SHP77 treated with DMSO at 0.1 percent for 48 hours (cell line): ENCODE results near the gene ANO2.
"Not testable (repeated sequence)": the region's sequence is repeated elsewhere in the genome, so short reads cannot be mapped to it uniquely, and the experiment has no call there.

Experiments used
- DNase-seq: peaks from one replicate; lab custom pipeline; 2025; lab: John Stamatoyannopoulos, UW

Gene ANO2

GRCh38 chr12:5818877-5819276, 126.2 kb downstream of the ANO2 start:
- not testable (repeated sequence) for DNase-seq

- no peak for DNase-seq
Measured at GRCh38 chr12:5817246-5817645, 127.8 kb downstream of the ANO2 start.

GRCh38 chr12:5809586-5809985, 135.5 kb downstream of the ANO2 start:
- DNase-seq, result no peak

DNA sequence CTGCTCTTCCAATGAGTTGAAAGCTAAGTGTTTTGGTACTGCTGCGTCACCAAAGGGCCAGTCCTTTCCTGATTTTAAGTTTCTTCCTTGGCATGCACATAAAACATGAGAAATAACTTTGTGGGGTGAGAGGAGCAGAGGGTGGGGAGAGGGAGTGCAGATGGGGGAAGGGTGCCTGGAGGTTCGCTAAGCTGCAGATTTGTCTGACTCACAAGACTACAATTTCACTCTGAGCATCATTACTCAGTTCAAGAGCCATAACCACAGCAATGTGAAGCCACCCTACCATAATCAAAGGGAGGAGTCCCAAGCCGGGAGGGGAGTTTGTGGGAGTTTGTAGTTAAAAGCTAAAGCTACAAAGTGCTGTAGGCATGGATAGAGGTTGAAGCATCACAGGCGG, 136.1 kb downstream of the ANO2 start:
- no peak for DNase-seq

- DNase-seq, result no peak
Measured at GRCh38 chr12:5807514-5808219, 137.4 kb downstream of the ANO2 start.

- no peak for DNase-seq
Measured at GRCh38 chr12:5807090-5807414, 138.0 kb downstream of the ANO2 start.

DNA sequence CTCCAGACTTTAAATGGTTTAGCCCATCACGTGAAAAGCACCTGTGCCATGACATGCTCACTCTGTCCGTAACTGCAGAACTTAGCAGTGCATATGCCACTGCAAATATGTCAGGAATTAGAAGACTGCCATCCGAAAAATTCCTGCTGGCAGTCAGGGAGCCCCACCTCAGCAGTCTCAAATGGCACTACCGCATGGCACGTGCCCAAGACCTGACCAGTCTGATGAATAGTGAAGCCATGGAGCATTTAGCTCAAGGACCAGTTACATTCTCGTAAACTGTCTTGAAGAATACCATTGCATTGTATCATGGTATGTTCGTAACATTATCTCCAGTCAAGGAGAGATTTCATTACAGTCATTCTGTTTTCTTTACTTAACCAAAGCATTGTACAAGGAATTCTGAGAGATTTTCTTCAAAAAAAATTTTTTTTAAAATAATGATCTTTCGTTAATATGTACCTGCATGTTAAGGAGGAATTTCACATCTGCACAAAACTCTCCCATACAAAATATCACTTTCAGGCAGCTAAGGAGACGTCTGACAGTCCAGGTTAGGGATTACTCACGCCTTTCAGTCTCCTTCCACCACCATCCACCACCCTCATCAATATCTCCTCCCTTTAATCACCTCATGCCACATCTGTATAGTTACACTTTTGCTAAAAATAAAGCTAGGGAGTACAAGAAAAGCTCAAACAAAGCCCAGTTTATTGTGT, 138.5 kb downstream of the ANO2 start:
- DNase-seq, result no peak

GRCh38 chr12:5803532-5803931, 141.5 kb downstream of the ANO2 start:
- DNase-seq, result no peak

- DNase-seq, result no peak
Measured at GRCh38 chr12:5798242-5799015, 146.6 kb downstream of the ANO2 start.

GRCh38 chr12:5797661-5798060, 147.4 kb downstream of the ANO2 start:
- DNase-seq, result no peak

DNA sequence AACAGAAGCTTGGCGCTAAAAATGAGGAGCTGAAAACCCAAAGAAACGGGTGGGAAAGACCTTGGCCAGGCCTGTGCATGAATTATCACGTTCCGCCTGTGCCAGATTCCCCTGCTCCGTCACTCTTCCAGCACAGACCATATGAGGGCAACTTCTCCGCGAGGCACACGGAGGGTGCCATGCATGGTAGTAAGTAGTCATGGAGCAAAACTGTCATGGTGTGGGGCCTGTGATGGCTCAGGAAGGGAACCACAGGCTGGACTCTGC, 148.2 kb downstream of the ANO2 start:
- DNase-seq, result no peak

- DNase-seq, result no peak
Measured at GRCh38 chr12:5796171-5796958, 148.7 kb downstream of the ANO2 start.

DNA sequence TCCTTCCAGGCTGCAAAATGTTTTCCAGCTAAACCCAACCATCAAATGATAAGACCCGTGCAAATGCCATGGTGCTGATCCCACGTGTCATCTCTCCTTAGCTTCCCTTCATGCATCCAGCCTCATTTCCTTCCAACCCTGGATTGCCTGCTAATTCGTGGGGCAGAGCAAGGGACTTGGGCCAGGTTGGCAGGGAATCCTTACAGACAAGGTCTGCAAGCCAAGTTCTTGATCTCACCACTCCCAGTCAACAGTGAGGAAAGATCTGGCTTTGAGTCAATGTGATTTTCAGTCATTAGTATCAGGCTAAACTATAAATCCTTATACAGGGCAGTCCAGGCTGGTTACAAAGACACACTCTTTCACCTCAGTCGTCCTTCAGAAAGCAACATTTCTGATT, 150.9 kb downstream of the ANO2 start:
- no peak for DNase-seq

GRCh38 chr12:5792343-5792742, 152.7 kb downstream of the ANO2 start:
- no peak for DNase-seq

DNA sequence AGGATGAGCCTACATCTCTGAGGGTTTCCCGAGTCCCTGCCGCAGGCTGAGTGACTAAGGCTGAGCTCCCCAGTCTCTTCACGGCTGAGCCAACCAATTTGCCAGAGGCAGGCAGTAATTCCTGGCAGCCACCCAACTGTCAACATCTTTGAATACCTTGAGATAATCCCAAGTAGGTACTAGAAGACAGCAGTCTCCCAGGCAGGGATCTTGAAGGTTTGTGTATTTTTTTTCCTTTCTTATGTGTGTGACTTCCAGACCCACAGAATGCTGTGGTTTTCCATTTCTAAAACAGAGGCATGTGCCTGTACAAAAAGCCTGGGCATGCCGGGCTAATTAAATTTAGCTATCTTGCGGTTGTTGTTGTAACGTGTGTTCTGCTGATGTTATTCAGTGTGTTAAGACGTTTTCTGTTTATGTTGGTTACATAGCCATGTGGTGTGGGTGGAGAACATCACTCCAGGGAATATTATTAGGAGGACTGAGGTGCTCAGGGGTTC, 155.5 kb downstream of the ANO2 start:
- no peak for DNase-seq

- no peak for DNase-seq
Measured at GRCh38 chr12:5787828-5788227, 157.2 kb downstream of the ANO2 start.

- no peak for DNase-seq
Measured at GRCh38 chr12:5785601-5786000, 159.5 kb downstream of the ANO2 start.

DNA sequence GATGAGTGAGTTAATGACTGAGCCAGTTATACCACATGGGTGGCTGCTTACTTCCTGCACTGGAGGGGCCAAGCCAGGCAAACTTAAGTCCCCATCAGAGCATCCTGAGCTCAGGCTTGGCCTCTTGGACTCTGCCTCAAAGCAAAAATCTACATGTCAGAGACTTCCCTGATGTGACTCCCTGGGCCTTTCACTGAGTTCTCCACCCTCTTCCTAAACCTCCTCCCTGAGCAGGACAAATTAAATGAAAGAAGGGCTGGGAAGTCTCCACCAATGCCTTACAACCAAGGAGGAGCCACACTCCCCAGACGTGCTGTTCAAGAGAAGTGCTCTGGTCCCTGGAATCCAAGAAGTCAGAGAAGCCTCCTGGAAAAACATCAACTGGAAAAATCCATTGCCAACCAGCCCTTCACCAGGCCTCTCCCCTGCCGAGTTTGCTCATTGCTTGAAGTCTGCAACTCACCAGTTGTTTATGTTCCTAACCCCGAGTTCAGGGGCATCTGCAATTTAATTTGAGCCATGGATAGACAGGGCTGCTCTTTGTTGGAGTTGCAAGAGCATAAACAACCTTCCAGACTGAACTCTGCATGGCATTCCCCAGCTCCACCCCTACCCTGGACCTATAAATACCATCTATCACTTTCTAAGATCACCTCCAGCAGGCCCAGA, 160.5 kb downstream of the ANO2 start:
- no peak for DNase-seq

- DNase-seq, result no peak
Measured at GRCh38 chr12:5783289-5783920, 161.7 kb downstream of the ANO2 start.

DNA sequence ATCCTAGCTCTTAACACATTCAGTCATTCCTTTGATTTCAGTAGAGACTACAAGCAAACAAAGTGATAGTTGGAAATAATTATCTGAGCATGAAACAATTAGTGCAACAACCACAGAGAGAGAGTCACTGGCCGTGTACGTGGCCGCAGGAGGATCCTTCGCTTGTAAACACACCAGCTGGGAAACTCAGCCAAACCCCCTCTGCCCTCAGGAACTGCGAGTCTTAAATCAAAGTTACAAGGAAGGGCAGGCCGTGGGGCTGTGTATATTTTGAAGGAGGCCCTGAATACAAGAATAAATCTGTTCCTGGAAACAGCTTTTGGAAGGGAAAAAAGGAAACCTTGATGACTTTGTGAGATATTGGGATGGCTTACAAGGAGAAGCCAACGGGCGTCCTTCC, 164.5 kb downstream of the ANO2 start:
- no peak for DNase-seq

- no peak for DNase-seq
Measured at GRCh38 chr12:5779401-5779800, 165.7 kb downstream of the ANO2 start.
